BE2C (cell line): ENCODE measurements around the gene NFYC.

ENCODE experiments used
- DNase-seq: peaks from one replicate; pipeline ENCODE4 v3.0.0-alpha.2; 2020
- H3K27me3 ChIP-seq: fragments of 250-450 bp; sonication (Bioruptor Pico); 2 replicates; pipeline ENCODE4 v1.5.1; 2020; ENCODE audit warnings: mild to moderate bottlenecking
- H3K36me3 ChIP-seq: fragments of 250-450 bp; sonication (Bioruptor Pico); 2 replicates; pipeline ENCODE4 v1.5.1; 2020; ENCODE audit warnings: mild to moderate bottlenecking
- H3K4me1 ChIP-seq: fragments of 250-450 bp; sonication (Bioruptor Pico); 2 replicates; pipeline ENCODE4 v1.5.1; 2020
- H3K4me3 ChIP-seq: 2 replicates; pipeline ENCODE4 v1.5.1; 2011; ENCODE audit warnings: low read depth, low read length
- H3K9me3 ChIP-seq: fragments of 250-450 bp; sonication (Bioruptor Pico); 2 replicates; pipeline ENCODE4 v1.5.1; 2020
- TF ChIP-seq, protein P1 (sequence below): IDR thresholded peaks from 2 replicates; pipeline ENCODE4 v1.5.1; 2012; ENCODE audit warnings: mild to moderate bottlenecking, low read depth, low read length

The NFYC gene

DNA sequence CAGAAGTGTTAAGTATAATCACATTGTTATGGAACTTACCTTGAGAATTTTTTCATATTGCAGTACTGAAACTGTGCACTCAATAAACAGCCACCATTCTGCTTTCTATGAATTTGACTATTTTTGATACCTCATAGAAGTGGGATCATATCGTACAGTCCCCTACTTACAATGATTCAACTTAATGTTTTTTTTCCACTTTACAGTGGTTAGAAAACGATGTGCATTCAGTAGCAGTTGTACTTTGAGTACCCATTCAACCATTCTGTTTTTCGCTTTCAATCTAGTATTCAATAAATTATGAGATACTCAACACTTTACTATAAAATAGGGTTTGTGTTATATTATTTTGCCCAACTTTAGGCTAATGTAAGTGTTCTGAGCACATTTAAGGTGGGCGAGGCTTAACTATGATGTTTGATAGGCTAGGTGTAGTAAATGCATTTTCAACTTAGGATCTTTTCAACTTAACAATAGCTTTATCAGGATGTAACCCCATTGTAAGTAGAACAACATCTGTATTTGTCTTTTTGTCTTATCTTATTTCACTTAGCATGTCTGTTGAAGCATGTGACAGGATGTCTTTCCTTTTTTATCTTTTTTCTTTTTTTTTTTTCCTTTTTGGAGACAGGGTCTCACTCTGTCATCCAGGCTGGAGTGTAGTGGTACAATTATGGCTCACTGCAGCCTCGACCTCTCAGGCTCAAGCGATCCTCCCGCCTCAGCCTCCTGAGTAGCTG is 49.7 kb downstream of the NFYC start:
- no peaks in the 10 kb centered on the region; the same call in 1 of the 2 replicates for H3K36me3 ChIP-seq

DNA sequence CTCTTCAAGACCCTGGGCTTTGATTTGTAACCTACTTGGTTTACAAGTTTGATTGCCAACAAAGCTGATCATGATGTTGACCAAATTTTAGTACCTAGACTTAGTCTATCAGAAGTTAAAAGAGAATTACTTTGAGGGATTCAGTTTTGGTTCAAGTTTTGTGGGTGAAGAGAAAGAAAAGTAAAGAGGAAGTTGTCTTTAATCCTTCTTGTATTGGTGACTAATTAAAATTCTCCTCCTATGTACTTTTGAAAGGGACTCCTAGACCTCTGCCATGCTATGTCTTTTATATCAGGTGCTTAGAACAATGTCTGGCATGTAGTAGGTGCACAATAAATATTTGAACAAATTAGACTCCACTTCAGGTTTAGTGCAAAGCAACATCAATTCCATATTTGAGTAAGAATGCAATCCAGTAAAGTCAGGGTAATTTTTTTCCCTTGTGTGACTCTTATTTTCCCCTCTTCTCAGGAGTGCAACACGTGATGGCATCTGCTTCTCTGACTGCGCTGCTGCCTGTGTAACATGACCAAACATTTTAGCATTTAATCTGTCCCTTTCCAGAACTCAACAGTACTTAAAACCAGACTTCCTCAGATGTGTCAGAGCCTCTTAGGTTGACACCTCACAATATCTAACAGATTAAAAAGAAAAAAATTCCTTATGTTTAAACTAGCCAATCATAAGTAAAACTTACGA is 51.0 kb downstream of the NFYC start:
- Histone ChIP-seq H3K4me1 (no peaks in the 10 kb centered on the region), H3K4me3 (no peak overlapping the region), H3K9me3 (no peaks in the 10 kb centered on the region), H3K36me3 (no peaks in the 10 kb centered on the region; the same call in 1 of the 2 replicates), H3K27me3 (no peaks in the 10 kb centered on the region)
- TF ChIP-seq, protein P1, sequence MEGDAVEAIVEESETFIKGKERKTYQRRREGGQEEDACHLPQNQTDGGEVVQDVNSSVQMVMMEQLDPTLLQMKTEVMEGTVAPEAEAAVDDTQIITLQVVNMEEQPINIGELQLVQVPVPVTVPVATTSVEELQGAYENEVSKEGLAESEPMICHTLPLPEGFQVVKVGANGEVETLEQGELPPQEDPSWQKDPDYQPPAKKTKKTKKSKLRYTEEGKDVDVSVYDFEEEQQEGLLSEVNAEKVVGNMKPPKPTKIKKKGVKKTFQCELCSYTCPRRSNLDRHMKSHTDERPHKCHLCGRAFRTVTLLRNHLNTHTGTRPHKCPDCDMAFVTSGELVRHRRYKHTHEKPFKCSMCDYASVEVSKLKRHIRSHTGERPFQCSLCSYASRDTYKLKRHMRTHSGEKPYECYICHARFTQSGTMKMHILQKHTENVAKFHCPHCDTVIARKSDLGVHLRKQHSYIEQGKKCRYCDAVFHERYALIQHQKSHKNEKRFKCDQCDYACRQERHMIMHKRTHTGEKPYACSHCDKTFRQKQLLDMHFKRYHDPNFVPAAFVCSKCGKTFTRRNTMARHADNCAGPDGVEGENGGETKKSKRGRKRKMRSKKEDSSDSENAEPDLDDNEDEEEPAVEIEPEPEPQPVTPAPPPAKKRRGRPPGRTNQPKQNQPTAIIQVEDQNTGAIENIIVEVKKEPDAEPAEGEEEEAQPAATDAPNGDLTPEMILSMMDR = no peak
- DNase-seq = no peak

More for the DNA sequence above, 49.7 kb downstream of the NFYC start:
- TF ChIP-seq, protein P1 = no peak
- no peaks in the 10 kb centered on the region; the same call in 1 of the 2 replicates for H3K4me1 ChIP-seq
- no peaks in the 10 kb centered on the region for H3K9me3 ChIP-seq
- H3K4me3 ChIP-seq = no peak overlapping the region
- DNase-seq = no peak
- H3K27me3 ChIP-seq = no peaks in the 10 kb centered on the region

DNA sequence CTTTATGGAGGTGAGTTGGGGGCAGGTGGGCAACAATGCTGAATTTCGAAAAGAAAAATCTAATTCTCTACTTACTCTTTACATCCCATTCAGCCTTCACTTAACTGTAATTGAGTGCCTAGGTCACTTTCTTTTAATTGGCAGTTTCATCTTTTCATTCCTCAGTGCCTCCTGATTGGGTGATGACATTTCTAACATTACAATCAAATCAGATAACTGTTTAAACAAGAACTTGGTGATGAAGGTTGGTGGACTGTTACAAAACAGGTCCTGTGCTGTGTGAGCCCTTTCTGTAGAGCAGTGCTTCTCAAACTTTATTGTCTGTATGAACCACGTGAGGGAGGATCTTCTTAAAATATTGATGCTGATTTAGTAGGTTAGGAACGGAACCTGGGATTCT is 51.9 kb downstream of the NFYC start:
- Histone ChIP-seq H3K27me3 (no peaks in the 10 kb centered on the region), H3K4me1 (no peaks in the 10 kb centered on the region), H3K36me3 (peaks cover 5% of the 10 kb centered on the region), H3K4me3 (no peak overlapping the region), H3K9me3 (no peaks in the 10 kb centered on the region)
- no peak for DNase-seq
- TF ChIP-seq, protein P1 = no peak

DNA sequence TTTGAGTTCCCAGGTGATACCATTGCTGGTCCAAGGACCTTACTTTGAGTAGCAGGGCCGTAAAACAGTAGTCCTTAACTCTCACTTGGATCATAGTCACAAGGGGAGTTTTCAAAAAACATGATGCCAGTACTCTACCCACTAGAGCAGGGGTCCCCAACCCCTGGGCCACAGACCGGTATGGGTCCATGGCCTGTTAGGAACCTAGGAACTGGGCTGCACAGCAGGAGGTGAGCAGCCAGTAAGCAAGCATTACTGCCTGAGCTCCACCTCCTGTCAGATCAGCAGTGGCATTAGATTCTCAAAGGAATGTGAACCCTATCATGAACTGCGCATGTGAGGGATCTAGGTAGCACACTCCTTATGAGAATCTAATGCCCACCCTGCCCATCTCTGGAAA is 52.4 kb downstream of the NFYC start:
- Histone ChIP-seq H3K27me3 (no peaks in the 10 kb centered on the region), H3K4me3 (no peak overlapping the region), H3K9me3 (no peaks in the 10 kb centered on the region), H3K36me3 (peaks cover 9% of the 10 kb centered on the region), H3K4me1 (no peaks in the 10 kb centered on the region)
- TF ChIP-seq, protein P1 = no peak
- no peak for DNase-seq

DNA sequence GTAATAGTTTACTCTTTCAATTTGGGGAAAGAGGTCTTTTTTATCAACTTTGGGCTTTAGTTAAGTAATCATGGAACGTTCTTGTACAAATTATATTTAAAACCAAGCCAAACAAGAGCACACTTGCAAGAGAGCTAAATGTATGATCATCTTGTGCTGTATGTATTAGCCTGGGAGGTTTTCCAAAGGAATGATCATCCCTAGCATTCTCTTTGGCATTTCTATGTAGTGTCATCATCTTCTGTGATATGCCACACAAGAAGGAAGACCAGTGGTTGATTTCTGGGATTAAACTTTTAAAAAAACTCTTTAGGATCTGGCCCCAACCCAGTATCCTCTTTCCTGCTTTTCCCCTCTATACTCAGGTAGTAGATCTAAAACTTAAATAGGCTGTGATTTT is 53.7 kb downstream of the NFYC start:
- H3K9me3 ChIP-seq = no peaks in the 10 kb centered on the region
- H3K4me3 ChIP-seq = no peak overlapping the region
- peaks cover 10% of the 10 kb centered on the region for H3K36me3 ChIP-seq
- TF ChIP-seq, protein P1 = no peak
- H3K27me3 ChIP-seq = no peaks in the 10 kb centered on the region
- DNase-seq = no peak
- no peaks in the 10 kb centered on the region for H3K4me1 ChIP-seq
